ENCODE data around the gene TAS2R41.

DNA sequence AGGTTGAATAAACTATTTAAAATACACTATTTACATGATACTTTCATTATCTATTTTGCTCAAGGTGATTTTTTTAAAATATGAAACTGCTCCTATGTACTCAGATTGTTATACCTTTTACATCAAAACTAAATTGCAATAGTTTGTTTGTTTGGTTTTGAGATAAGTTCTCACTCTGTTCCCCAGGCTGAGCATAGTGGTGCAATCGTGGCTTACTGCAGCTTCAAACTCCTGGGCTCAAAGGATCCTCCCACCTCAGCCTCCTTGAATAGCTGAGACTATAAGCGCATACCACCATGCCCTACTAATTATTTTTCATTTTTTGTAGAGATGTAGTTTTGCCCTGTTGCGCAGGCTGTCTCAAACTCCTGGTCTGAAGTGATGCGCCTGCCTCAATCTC lies 21.7 kb upstream of the TAS2R41 start:
- TF ChIP-seq EP300 (IDR thresholded peaks at IDR 0.05) = no peak
- TF ChIP-seq, protein P1, sequence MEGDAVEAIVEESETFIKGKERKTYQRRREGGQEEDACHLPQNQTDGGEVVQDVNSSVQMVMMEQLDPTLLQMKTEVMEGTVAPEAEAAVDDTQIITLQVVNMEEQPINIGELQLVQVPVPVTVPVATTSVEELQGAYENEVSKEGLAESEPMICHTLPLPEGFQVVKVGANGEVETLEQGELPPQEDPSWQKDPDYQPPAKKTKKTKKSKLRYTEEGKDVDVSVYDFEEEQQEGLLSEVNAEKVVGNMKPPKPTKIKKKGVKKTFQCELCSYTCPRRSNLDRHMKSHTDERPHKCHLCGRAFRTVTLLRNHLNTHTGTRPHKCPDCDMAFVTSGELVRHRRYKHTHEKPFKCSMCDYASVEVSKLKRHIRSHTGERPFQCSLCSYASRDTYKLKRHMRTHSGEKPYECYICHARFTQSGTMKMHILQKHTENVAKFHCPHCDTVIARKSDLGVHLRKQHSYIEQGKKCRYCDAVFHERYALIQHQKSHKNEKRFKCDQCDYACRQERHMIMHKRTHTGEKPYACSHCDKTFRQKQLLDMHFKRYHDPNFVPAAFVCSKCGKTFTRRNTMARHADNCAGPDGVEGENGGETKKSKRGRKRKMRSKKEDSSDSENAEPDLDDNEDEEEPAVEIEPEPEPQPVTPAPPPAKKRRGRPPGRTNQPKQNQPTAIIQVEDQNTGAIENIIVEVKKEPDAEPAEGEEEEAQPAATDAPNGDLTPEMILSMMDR (IDR thresholded peaks at IDR 0.05) = no peak
